Stimulated activated CD4-positive, alpha-beta T cell treated with anti-CD3 and anti-CD28 coated beads, Interleukin-1b, Interleukin-23, amount 100 ng/mL, for 48 hours (primary cell): Measurements from ENCODE around the gene ETFBKMT.
A peak's percentile ranks its signal among the peaks of the same experiment; 100 is the strongest.
"Not testable (repeated sequence)": the region's sequence is repeated elsewhere in the genome, so short reads cannot be mapped to it uniquely, and the experiment has no call there.

Experiments used
- DNase-seq: peaks from one replicate; pipeline ENCODE4 v3.0.0-alpha.2; 2020

The ETFBKMT gene

DNA sequence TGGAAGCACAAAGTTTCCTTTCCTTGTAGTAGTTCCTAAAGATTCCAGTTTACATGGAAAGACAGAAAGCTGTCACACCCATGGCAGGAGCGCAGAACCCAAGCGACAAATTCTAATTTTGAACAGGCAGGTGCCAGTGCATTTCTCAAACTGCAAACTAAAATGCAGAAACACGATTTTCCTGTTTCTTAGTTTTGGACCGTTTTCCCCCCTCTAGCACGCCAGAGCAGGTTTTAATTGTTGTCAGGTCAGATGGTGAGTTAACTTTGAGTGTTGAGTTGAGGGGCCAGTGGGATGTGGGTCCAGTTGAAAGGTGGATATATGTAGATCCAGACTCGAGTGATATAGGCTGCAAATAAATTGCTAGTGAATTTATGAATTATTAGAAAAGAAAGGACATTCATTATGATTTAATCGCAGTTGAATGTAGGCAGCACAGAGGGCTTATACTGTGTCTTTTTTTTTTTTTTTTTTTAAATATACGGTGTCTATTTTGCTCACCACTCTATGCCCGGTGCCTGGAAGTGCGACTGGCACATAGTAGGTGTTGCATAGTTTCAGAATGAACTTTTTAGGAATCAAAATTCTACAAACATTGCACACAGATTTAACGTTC is 909 bp upstream of the ETFBKMT start:
- DNase-seq: no peak

DNA sequence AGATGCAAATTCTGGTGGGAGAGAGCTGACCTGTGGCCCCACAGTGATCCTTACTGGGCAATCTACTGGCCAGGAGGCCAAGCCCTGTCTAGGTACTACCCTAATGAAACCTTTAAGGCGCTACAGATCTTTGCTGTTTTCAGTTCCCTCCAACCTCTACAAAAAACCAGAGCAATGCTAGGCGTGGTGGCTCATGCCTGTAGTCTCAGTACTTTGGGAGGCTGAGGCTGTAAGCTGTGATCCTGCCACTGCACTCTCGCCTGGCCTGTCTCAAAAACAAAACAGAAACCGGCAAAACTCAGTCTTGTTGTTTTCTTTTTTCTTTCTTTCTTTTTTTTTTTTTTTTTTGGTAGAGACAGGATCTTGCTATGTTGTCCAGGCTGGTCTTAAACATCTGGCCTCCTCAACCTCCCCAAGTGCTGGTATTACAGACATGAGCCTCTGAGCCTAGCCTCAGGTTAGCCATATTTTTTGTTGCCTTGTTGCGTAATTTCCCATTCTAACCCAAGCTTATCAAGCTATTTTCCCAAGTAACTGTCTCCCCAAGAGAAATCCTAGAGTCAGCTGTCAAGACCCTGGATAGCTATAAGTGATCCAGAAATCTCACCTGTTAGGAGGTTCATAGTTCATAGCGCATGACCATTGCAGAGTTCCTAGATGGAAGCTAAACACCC is 2.8 kb downstream of the ETFBKMT start:
- no peak for DNase-seq

DNA sequence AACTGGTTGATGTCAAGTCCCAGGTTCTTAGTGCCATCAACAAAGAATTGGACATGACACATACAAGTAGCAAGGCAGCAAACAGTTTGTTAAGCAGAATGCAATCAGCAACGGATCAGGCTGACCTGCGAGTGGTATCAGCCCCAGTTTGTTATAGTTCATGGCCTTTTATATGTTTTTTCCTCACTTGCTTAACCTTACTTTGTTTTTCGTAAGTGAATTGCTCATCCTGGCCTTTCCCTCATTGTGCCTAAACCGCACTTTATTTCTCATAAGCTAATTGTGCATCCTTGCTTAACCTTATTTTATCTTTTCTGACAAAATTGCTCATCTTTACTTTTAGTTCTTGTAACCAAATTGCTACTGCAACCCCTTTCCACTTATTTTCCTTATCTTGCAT is 4.1 kb downstream of the ETFBKMT start:
- DNase-seq: no peak

DNA sequence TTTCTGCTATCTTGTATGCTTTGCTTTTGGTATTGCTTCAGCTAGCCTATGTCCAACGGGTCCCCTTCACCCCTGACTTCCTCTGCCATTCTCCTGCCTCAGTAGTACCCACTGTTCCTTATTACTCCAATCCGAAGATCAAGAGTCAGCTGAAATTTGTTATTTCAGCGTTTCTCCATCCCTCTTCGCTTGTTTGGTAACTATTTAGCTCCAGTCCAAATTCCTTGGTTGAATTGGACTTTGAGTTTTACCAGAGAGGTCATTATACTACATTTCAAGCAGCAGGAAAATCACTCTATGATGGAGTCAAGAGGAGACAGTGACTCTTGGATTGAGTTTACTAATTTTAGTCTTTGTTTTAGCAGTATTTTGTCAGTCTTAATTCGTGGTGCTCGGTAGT is 4.5 kb downstream of the ETFBKMT start:
- DNase-seq: no peak

DNA sequence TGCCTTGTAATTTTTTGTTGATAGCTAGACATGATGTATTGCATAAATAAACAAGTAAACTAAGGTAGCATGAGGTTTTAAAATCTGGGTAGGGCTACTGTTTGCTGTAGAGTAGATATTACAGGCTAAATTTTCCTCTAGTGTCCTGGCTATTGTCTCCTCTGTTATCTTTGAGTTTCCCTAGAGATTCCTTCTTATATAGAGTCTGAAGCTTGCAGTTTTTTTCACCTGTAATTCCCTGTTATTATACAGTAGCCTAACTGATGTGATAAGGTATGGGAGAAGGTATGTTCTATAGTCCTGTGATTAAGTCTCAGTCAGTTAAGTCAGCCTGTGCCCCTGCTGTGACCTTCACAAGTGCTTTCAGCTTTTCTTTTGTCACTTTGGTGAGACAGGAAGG is 9.5 kb downstream of the ETFBKMT start:
- no peak for DNase-seq

DNA sequence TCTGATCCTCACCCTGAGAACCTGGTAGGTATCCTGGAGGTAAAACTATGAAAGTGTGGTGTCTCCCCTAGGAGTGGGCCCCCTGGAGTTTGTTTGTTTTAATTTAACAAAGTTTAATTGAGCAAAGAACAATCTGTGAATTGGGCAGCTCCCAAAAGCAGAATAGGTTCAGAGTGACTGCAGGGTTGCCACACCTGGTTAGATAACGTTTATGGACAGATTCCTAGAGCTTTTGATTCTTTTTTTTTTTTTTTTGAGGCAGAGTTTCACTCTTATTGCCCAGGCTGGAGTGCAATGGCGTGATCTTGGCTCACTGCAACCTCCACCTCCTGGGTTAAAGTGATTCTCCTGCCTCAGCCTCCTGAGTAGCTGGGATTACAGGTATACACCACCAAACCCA is 10.1 kb downstream of the ETFBKMT start:
- DNase-seq: not testable (repeated sequence)

DNA sequence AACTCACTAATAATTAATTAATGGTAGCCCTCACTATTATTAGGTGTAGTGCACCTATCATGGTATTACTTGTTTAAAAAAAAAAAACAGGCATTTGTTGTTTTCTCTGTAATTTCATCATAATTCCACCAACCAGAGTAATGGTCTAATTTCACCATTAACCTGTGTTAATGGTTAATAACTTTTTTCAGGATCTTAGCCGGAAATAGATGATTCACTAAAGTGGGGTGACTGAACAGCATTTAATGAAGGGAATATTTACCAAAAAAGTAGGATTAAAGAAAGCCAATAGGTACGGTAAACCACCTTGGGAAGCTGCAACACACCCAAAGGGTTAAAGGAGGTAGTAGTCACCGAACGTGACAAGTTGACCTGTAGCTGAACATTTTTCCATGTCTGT is 13.0 kb downstream of the ETFBKMT start:
- DNase-seq: no peak

DNA sequence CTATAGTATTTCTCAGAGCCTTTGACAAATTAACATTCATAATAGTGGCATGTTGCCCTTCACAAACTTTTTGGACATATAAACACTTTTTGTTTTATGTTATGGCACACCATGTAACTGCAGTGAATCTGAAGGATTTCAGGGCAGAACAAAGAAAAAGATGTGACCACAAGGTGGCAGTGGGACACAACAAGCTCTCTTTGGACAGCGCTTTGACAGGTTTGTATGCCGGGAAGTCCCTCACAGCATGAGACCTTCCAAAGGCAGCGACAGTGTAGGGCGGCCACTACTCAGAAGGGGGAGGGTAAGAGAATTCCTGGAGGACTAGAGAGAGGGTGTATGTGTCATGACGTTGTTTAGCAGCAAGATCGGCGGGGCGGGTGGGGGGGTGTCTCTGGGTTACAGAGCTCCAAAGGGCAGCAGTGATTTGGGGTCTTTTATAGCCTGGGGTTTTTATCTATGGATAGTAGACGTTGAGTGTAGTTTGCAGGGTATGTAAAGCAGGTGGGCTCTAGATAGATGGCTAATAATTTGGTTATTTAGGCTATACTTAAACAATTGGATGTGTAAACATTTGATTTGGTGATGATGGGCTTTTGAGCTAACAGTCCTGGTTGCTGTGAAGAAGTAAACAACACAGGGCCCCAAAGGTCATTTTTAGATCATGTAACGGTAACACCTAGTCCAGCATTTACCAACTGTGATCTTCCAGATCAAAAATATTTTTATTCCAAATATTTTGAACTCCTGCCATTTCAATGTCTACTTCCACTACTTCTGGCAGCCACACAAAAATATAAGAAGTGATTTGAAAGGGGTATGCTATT is 22.9 kb downstream of the ETFBKMT start:
- peak; percentile 62 for DNase-seq

DNA sequence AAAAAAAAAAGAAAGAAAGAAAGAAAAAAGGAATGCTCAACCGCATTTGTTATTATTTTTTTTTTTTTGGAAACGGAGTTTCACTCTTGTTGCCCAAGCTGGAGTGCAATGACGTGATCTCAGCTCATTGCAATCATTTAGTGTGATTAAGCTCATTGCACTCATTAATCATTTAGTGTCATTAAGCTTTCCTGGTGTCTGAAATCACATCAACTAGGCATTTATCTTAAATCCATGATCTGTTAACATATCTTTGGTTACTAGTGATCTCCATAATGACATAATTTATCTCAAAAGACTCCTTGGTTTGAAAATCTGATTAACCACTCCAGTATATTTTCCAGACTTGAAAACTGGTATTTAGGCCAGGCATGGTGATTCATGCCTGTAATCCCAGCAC is 26.3 kb downstream of the ETFBKMT start:
- no peak for DNase-seq

DNA sequence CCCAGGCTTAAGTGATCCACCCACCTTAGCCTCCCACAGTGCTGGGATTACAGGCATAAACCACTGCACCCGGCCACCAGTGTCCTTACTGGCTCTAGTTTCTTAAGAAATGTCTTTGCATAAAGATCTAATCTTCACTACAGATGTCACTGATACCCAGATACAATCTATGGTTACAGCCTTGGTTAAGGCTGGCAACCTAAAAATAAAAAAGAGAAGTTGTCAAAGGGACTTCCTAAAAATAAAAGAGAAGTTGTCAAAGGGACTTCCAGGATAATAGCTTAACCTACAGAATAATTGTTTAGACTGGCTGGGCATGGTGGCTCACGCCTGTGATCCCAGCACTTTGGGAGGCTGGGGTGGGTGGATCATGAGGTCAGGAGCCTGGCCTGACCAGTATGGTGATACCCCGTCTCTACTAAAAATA is 27.6 kb downstream of the ETFBKMT start:
- DNase-seq: no peak

DNA sequence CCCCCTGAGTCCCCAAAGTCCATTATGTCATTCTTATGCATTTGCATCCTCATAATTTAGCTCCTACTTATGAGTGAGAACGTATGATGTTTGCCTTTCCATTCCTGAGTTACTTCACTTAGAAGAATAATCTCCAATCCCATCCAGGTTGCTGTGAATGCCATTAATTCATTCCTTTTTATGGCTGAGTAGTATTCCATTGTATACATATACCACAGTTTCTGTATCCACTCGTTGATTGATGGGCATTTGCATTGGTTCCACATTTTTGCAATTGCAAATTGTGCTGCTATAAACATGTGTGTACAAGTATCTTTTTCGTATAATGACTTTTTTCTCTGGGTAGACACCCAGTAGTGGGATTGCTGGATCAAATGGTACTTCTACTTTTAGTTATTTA is 30.4 kb downstream of the ETFBKMT start:
- not testable (repeated sequence) for DNase-seq

DNA sequence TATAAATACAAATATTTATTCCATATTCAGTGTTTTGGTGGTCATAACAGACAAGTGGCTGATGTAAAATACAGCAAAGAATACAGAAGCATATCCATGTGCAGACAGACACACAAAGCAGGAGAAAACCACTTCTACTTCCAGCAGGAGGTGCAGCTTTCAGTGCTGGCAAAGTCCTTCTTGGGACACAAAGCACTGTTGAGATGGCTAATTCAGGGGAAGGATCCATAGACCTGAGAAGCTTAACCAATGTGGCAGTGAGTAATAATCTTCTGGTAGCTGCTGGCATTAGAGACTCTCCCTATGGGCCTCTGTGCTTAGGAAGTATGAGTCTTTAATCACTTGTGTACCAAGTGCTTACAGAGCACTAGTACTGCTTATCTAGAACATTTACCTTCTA is 42.6 kb downstream of the ETFBKMT start:
- no peak for DNase-seq

DNA sequence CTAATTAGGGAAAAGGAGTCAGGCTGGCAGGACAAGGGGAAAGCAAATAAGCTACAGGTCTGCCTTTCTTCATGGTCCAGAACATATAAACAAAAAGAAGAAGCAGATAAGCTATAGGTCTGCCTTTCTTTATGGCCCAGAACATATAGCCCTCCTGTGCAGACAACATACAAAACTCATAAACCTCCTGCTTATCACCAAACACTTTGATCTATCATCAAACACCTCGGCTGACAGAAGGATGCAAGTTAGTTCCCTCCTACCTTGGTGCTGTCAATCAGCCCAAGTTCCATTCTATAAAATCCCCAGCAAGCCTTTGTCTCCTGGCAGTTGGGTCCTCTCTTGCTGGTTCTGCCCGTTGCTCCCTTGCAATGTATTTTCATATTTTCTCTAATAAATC is 46.1 kb downstream of the ETFBKMT start:
- DNase-seq: no peak

DNA sequence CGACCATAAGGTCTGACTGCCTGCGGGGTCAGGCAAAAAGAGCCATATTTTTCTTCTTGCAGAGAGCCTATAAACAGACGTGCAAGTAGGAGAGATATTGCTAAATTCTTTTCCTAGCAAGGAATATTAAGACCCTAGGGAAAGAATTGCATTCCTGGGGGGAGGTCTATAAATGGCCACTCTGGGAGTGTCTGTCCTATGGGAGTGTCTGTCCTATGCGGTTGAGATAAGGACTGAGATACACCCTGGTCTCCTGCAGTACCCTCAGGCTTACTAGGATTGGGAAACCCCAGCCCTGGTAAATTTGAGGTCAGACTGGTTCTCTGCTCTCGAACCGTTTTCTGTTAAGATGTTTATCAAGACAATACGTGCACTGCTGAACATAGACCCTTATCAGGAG is 48.6 kb downstream of the ETFBKMT start:
- not testable (repeated sequence) for DNase-seq

DNA sequence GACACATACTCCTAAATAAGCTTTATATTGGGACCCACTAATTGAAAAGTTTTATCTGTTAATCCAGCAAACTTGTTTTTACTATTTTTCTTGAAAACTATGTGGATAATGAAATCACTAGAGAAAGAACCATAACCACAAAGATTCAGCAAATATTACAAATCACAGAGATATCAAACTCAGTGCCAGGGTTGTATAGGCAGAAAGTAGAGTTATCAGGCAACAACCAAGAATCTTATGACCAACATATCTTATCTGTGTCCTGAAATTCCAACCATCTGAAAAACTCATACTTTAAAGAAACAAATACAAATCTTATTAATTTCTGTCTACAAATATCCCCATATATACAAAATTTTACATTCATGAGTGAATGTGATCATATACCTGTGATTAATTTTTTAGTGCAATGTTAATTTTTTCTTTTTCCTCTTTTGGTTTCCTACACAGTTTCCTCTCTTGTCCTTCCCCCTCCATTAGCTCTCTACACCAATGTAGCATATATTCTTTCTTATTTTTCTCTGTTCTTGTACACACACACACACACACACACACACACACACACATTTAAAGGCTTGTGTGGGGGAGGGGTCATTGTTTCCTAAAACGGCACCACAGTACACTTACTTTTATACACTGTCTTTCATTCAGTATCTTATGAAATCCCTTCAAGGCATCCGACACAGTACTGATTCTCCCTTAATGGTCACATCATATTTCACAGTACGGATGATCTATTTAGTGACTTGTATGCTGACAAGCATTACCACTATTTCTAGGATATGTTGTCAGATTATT is 50.7 kb downstream of the ETFBKMT start:
- no peak for DNase-seq

DNA sequence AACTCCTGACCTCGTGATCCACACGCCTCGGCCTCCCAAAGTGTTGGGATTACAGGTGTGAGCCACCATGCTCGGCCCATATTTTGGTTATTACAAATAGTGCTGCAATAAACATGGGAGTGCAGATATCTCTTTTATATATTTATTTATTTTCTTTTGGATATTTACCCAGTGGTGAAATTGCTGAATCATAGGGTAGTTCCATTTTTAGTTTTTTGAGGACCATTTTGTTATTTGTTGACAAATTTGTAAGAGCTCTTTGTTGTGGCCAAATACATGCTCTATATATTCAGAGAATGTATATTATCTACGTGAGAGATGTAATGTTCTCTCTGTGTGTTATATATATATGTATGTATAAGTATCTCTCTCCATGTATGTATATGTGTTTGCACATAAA is 53.4 kb downstream of the ETFBKMT start:
- DNase-seq: no peak

DNA sequence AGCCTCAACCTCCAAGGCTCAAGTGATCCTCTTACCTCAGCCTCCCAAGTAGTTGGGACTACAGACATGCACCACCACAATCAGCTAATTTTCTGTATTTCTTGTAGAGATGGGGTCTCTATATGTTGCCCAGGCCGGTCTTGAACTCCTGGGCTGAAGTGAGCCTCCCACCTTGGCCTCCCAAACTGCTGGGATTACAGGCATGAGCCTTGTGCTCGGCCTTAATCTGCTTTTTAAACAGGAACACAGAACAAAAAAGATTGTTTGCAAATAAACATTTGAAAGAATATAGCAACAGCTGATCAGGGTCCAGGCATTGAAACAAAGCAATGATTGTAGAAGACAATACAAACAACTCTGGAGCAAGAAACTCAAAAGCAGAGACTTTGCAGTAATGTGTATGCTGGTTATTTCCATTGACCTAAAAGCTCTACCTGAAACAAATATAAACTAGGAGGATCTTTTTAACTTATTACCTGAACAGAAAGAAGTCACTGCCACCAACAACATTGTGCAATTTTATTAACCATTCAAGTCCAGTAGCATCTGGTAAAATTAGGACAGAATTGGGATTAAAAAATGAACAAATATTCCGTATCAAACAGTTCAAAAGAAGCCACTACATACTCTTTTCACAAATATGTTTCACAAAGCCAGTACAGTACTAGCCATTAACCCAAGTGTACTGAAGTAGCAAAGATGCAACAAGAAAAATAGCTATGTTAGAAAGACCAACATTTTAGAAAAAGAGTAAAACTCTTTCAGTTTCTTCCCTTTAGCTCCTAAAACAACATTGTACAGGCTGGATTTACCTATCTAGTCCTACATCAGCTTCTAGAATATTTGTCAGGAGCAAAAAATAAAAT is 55.2 kb downstream of the ETFBKMT start:
- no peak for DNase-seq

DNA sequence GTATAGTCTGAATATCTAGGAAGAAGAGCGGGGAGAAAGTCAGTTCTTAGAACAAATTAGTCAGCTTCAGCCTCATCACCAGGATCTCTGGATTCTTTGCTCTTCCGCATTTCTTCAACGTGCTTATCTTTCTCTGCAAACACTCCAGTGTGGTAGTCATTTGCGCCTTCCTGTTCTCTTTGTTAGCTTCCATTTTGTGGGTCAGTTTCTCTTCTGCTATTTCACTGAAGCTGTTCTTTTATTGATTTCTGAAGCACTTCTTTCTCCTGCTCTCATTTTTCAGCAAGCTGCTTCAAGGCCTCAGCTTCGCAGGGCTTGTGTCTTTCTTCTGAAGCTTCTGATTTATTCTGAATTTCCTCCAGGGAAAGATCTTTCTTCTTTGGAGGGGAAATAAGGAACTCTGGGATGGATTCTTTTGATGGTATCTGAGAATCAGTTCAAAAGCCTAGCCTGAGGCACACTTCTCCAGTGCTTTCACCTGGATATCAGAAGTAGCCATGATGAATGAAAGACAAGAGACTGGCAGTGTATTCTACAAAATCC is 55.9 kb downstream of the ETFBKMT start:
- DNase-seq: no peak

DNA sequence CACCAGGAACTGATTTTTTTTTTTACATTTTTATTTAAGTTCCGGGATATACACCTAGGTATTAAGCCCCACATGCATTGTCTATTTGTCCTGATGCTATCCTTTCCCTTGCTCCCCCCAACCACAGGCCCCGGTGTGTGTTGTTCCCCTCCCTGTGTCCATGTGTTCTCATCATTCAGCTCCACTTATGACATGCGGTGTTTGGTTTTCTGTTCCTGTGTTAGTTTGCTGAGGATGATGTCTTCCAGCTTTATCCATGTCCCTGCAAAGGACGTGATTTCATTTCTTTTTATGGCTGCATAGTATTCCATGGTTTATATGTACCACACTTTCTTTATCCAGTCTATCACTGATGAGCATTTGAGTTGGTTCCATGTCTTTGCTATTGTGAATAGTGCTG is 57.5 kb downstream of the ETFBKMT start:
- not testable (repeated sequence) for DNase-seq

DNA sequence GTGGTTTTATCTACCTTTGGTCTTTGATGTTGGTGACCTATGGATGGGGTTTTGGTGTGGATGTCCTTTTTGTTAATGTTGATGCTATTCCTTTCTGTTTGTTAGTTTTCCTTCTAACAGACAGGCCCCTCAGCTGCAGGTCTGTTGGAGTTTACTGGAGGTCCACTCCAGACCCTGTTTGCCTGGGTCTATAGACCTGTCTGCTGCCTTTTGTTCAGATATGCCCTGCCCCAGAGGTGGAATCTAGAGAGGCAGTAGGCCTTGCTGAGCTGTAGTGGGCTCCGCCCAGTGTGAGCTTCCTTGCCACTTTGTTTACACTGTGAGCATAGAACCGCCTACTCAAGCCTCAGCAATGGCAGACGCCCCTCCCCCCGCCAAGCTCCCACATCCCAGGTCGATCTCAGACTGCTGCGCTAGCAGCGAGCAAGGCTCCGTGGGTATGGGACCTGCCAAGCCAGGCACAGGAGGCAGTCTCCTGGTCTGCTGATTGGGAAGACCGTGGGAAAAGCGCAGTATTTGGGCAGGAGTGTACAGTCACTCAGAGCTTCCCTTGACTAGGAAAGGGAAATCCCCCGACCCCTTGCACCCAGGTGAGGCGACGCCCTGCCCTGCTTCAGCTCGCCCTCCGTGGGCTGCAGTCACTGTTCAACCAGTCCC is 59.2 kb downstream of the ETFBKMT start:
- DNase-seq: not testable (repeated sequence)

DNA sequence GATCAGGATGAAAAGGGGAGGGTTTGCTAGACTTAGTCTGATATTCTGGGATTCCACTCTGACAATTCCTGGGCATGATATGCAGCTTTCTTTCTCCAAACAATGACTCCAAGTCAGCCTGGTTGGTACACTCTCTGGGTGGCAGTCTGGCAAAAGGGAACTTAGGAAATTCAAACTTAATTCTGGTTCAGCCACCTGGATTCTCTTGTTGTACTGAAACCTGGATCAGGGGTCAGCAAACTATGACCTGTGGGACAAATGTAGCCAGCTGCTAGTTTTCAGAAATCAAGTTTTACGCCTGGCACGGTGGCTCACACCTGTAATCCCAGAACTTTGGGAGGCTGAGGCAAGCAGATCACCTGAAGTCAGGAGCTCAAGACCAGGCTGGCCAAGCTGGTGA is 63.1 kb downstream of the ETFBKMT start:
- DNase-seq: no peak
